ENCODE measurements around the gene FMN2. TPM values are rescaled to one million over a fixed set of nuclear protein-coding genes. Genes with fewer than 3 reads are reported as not detected.

Gene FMN2
- total RNA-seq, 1 experiment from 2014 or later = 5.3 TPM

GRCh38 chr1:240084337-240084736 lies 7.3 kb upstream of the FMN2 start:
- H3K9me3 Mint-ChIP-seq (ENCODE audit: unreplicated experiment) = peaks cover 5% of the 10 kb centered on the region
- ChIA-PET CTCF (interaction anchor here (1.3 kb wide), 2 partner anchors 65 to 105 kb away, joined by 4 to 5 read pairs; no protein-coding TSS in a partner anchor), POLR2A (no interaction called here)
- no peak overlapping the region for H3K27ac Mint-ChIP-seq (ENCODE audit: low read depth, unreplicated experiment)
- intact Hi-C loops (cut with micrococcal nuclease) = no loop called here
- BruUV-seq (replicated peaks) = no TSS peak
- no peak for DNase-seq (ENCODE audit: unreplicated experiment)
- no peak overlapping the region for H3K4me3 Mint-ChIP-seq (ENCODE audit: unreplicated experiment)
- H3K4me1 Mint-ChIP-seq (ENCODE audit: insufficient read depth, unreplicated experiment) = no peaks in the 10 kb centered on the region
- H3K36me3 Mint-ChIP-seq (ENCODE audit: insufficient read depth, unreplicated experiment) = no peaks in the 10 kb centered on the region
- TF ChIP-seq, protein P1, sequence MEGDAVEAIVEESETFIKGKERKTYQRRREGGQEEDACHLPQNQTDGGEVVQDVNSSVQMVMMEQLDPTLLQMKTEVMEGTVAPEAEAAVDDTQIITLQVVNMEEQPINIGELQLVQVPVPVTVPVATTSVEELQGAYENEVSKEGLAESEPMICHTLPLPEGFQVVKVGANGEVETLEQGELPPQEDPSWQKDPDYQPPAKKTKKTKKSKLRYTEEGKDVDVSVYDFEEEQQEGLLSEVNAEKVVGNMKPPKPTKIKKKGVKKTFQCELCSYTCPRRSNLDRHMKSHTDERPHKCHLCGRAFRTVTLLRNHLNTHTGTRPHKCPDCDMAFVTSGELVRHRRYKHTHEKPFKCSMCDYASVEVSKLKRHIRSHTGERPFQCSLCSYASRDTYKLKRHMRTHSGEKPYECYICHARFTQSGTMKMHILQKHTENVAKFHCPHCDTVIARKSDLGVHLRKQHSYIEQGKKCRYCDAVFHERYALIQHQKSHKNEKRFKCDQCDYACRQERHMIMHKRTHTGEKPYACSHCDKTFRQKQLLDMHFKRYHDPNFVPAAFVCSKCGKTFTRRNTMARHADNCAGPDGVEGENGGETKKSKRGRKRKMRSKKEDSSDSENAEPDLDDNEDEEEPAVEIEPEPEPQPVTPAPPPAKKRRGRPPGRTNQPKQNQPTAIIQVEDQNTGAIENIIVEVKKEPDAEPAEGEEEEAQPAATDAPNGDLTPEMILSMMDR (IDR thresholded peaks at IDR 0.05; ENCODE audit: unreplicated experiment) = no peak
- no peaks in the 10 kb centered on the region for H3K27me3 Mint-ChIP-seq (ENCODE audit: insufficient read depth, unreplicated experiment)

GRCh38 chr1:240084749-240085148 lies 6.9 kb upstream of the FMN2 start:
- Mint-ChIP-seq H3K4me3 (ENCODE audit: unreplicated experiment) (no peak overlapping the region), H3K27ac (ENCODE audit: low read depth, unreplicated experiment) (no peak overlapping the region), H3K9me3 (ENCODE audit: unreplicated experiment) (peaks cover 1% of the 10 kb centered on the region), H3K4me1 (ENCODE audit: insufficient read depth, unreplicated experiment) (no peaks in the 10 kb centered on the region), H3K36me3 (ENCODE audit: insufficient read depth, unreplicated experiment) (no peaks in the 10 kb centered on the region), H3K27me3 (ENCODE audit: insufficient read depth, unreplicated experiment) (no peaks in the 10 kb centered on the region)
- POLR2A ChIA-PET = no interaction called here
- no peak for DNase-seq (ENCODE audit: unreplicated experiment)
- TF ChIP-seq, protein P1 (IDR thresholded peaks at IDR 0.05; ENCODE audit: unreplicated experiment) = no peak
- no TSS peak for BruUV-seq (replicated peaks)
- CTCF ChIA-PET = interaction anchor here (0.9 kb wide), 1 partner anchor 65 kb away, joined by 3 read pairs; no protein-coding TSS in a partner anchor
- intact Hi-C loops (cut with micrococcal nuclease) = no loop called here

DNA sequence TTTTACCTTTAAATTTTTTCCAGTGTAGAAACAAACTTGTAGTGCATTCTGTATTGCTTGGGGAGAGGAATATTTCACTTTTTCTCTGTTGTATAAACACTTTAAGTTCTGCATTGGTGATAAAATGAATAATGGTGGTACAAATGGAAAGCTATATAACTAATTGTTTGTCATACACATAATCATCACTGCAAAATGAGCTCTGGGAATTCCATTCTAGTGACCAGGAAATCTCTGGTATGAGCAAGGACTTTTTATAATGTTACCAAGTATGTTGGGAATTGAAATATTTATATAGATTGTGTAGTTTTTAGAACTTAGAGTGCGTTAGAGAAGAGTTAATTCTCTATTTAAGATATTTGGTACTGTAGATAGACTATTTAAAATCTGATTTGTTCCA lies 5.0 kb upstream of the FMN2 start:
- Mint-ChIP-seq H3K4me3 (ENCODE audit: unreplicated experiment) (no peak overlapping the region), H3K9me3 (ENCODE audit: unreplicated experiment) (no peaks in the 10 kb centered on the region), H3K27me3 (ENCODE audit: insufficient read depth, unreplicated experiment) (peaks cover 13% of the 10 kb centered on the region), H3K36me3 (ENCODE audit: insufficient read depth, unreplicated experiment) (no peaks in the 10 kb centered on the region), H3K4me1 (ENCODE audit: insufficient read depth, unreplicated experiment) (no peaks in the 10 kb centered on the region), H3K27ac (ENCODE audit: low read depth, unreplicated experiment) (no peak overlapping the region)
- ChIA-PET POLR2A (no interaction called here), CTCF (no interaction called here)
- no peak for DNase-seq (ENCODE audit: unreplicated experiment)
- TF ChIP-seq, protein P1 (IDR thresholded peaks at IDR 0.05; ENCODE audit: unreplicated experiment) = no peak
- intact Hi-C loops (cut with micrococcal nuclease) = no loop called here
- no TSS peak for BruUV-seq (replicated peaks)

GRCh38 chr1:240090014-240090413 lies 1.7 kb upstream of the FMN2 start:
- TF ChIP-seq, protein P1 (IDR thresholded peaks at IDR 0.05; ENCODE audit: unreplicated experiment) = no peak
- no TSS peak for BruUV-seq (replicated peaks)
- ChIA-PET POLR2A (no interaction called here), CTCF (interaction anchor here (0.5 to 1.8 kb wide), 11 partner anchors 9 to 1763 kb away, joined by 3 to 5 read pairs (median 3); no protein-coding TSS in a partner anchor)
- no peak overlapping the region for H3K27ac Mint-ChIP-seq (ENCODE audit: low read depth, unreplicated experiment)
- H3K9me3 Mint-ChIP-seq (ENCODE audit: unreplicated experiment) = no peaks in the 10 kb centered on the region
- no peaks in the 10 kb centered on the region for H3K36me3 Mint-ChIP-seq (ENCODE audit: insufficient read depth, unreplicated experiment)
- H3K4me1 Mint-ChIP-seq (ENCODE audit: insufficient read depth, unreplicated experiment) = no peaks in the 10 kb centered on the region
- no peak for DNase-seq (ENCODE audit: unreplicated experiment)
- peaks cover 36% of the 10 kb centered on the region for H3K27me3 Mint-ChIP-seq (ENCODE audit: insufficient read depth, unreplicated experiment)
- intact Hi-C loops (cut with micrococcal nuclease) = no loop called here
- H3K4me3 Mint-ChIP-seq (ENCODE audit: unreplicated experiment) = no peak overlapping the region
